Kidney (tissue), 14 donors: Measurements from ENCODE around the gene TEX54. TPM values are rescaled to one million over a fixed set of nuclear protein-coding genes. Genes with fewer than 3 reads are reported as not detected.

Experiments used
- DNase-seq, 5 donors: peaks; one replicate each; pipeline ENCODE4 v3.0.0-alpha.2; 2013 to 2020
- FAIRE-seq: peaks from 2 replicates; lab custom pipeline; 2012; peaks lifted over from hg19 to GRCh38; lab: Jason Lieb, UNC
- H3K27ac ChIP-seq, 2 donors: one replicate each; pipeline ENCODE4 v1.7.0; 2013; ENCODE audit warnings: low read depth in 2 of 2, low read length in 2 of 2, inconsistent platforms in 1 of 2
- H3K27me3 ChIP-seq: one replicate; pipeline ENCODE4 v1.7.1; 2013; ENCODE audit warnings: low read length, inconsistent platforms; ENCODE audit not compliant: control insufficient read depth, insufficient read depth
- H3K36me3 ChIP-seq, 3 donors: one replicate each; pipeline versions ENCODE4 v1.7.0 to v1.7.1; 2013; ENCODE audit warnings: low read length in 3 of 3, control low read depth in 1 of 3, inconsistent platforms in 1 of 3; ENCODE audit not compliant: insufficient read depth in 3 of 3, control insufficient read depth in 2 of 3
- H3K4me1 ChIP-seq, 3 donors: one replicate each; pipeline versions ENCODE4 v1.7.0 to v1.7.1; 2013; ENCODE audit warnings: low read length in 3 of 3, inconsistent platforms in 1 of 3, low read depth in 1 of 3; ENCODE audit not compliant: control insufficient read depth in 2 of 3, insufficient read depth in 2 of 3
- H3K4me3 ChIP-seq, 3 donors: one replicate each; pipeline versions ENCODE4 v1.7.0 to v1.8.1; 2013; ENCODE audit warnings: low read length in 3 of 3, control low read depth in 1 of 3, inconsistent platforms in 1 of 3
- H3K9ac ChIP-seq, 3 donors: one replicate each; pipeline versions ENCODE4 v1.7.0 to v1.7.1; 2013; ENCODE audit warnings: low read length in 3 of 3, control low read depth in 1 of 3, inconsistent platforms in 1 of 3
- H3K9me3 ChIP-seq, 3 donors: one replicate each; pipeline versions ENCODE4 v1.7.0 to v1.7.1; 2013; ENCODE audit warnings: low read length in 3 of 3, control low read depth in 1 of 3, inconsistent platforms in 1 of 3; ENCODE audit not compliant: control insufficient read depth in 2 of 3, insufficient read depth in 1 of 3
- intact Hi-C: fragments of 100-400 bp; cut with DNase I; formaldehyde crosslinking; loops from one replicate; pipeline ENCODE4 v1.11.1; 2022
- polyA plus RNA-seq: library from polyadenylated mRNA; stranded (reverse); fragments of 350-450 nt; fragmentation: Illumina TruSeq; extraction: RNeasy Lipid Tissue Mini Kit (QIAGEN cat#74804); gene quantifications from one replicate; pipeline ENCODE4 v1.2.3, GENCODE V29; 2014; ENCODE audit warnings: low read depth, low replicate concordance; ENCODE audit not compliant: insufficient read depth
- total RNA-seq: library from RNA; stranded (reverse); fragmentation: NEBNext Ultra II Directional; extraction: Animal tissue kit (Norgen Biotek cat#: 25700); gene quantifications from one replicate; pipeline ENCODE4 v1.2.1, GENCODE V29; 2021
- TF ChIP-seq, protein P1 (sequence below): IDR thresholded peaks from 3 replicates; pipeline ENCODE4 v1.5.1; 2012; ENCODE audit warnings: mild to moderate bottlenecking, moderate library complexity, borderline replicate concordance; ENCODE audit not compliant: insufficient read depth; ENCODE audit errors: extremely low read depth
- donor health status: control.
- donor health status: control.
- donor health status: control.
- donor health status: control.
- donor health status: control.
- donor health status: DM: yes; HTN: yes; CAD: no.
- donor health status: Normal renal cell carcinoma (clear cell type).

The TEX54 gene
- total and polyA plus RNA-seq, 2 donors from 2014 or later: not detected

DNA sequence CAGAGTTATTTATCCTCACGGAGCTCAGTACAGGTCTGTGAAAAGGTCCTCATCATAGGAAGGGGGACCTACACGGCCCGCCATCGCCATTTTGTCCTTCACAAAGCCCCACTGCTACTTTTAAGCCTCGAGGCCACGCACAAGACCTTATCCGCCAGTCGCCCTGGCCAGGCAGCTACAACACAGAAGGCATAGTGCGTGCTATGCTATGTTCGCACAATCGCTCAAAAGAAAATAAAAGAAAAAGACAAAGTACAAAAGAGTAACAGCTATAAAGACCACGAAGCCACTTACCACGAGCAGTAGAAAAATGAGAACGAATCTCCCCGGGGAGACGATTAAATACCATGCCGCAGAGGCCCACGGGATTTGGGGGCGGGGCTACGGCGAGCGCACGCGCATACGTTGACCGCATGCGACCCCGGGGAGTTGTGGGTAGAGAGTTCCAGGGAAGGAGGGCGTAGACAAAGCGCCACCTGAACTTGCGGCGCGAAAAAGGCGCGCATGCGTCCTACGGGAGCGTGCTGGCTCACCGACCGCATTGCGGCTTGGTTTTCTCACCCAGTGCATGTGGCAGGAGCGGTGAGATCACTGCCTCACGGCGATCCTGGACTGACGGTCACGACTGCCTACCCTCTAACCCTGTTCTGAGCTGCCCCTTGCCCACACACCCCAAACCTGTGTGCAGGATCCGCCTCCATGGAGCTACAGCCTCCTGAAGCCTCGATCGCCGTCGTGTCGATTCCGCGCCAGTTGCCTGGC is 23.1 kb upstream of the TEX54 start:
- TF ChIP-seq, protein P1, sequence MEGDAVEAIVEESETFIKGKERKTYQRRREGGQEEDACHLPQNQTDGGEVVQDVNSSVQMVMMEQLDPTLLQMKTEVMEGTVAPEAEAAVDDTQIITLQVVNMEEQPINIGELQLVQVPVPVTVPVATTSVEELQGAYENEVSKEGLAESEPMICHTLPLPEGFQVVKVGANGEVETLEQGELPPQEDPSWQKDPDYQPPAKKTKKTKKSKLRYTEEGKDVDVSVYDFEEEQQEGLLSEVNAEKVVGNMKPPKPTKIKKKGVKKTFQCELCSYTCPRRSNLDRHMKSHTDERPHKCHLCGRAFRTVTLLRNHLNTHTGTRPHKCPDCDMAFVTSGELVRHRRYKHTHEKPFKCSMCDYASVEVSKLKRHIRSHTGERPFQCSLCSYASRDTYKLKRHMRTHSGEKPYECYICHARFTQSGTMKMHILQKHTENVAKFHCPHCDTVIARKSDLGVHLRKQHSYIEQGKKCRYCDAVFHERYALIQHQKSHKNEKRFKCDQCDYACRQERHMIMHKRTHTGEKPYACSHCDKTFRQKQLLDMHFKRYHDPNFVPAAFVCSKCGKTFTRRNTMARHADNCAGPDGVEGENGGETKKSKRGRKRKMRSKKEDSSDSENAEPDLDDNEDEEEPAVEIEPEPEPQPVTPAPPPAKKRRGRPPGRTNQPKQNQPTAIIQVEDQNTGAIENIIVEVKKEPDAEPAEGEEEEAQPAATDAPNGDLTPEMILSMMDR: no peak
- Histone ChIP-seq H3K36me3 (peaks cover 18 to 28% (median 18%) of the 10 kb centered on the region in 3 donors), H3K9ac (peak overlapping the region; percentile 88 to 95 (median 90)), H3K4me3 (peak overlapping the region; percentile 89 to 99 (median 89)), H3K27me3 (no peaks in the 10 kb centered on the region), H3K4me1 (peaks cover 7 to 22% (median 9%) of the 10 kb centered on the region in 3 donors), H3K27ac (peak overlapping the region; percentile 30 to 71), H3K9me3 (no peaks in the 10 kb centered on the region)
- intact Hi-C loops: no loop called here
- peak; percentile 98 to 99 (median 99) for DNase-seq
- FAIRE-seq: peak; percentile 33

DNA sequence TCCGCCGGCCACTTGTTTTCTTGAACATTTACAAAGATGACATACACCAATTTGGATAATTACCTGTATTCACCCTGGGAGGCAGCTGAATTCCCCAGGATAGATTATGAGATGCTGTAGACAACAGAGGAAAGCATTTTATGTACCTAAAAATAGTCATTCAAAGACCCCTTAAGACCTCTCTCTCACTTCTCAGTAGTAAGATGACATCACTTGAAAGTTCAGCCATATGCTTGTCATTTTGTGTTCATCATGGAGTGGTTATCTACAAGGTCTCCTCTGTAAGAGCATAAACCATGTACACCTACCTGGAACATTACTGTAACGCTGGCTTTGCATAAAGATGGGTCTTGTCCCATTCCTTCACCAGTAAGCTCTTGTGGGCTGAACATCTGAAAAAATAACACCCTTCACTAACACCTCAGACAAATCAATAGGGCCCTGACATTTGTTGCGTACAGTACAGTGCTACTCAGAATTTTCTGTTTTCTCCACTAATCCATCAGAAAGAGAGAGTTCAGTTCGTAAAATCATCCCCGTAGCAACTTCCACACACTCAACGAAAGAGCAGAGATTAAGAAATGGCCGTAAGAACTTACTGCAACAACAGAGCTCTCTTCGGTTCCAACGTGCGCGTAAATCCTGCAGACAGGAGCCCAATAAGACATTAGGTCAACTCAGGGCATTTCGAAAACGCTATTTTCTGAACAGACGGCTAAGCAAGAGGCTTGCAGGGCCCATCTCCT is 22.4 kb upstream of the TEX54 start:
- Histone ChIP-seq H3K36me3 (peaks cover 18 to 28% (median 18%) of the 10 kb centered on the region in 3 donors), H3K9ac (peak overlapping the region; percentile 87 to 95 (median 90)), H3K4me3 (peak overlapping the region; percentile 89 to 99 (median 89)), H3K27me3 (no peaks in the 10 kb centered on the region), H3K9me3 (no peaks in the 10 kb centered on the region), H3K27ac (peak overlapping the region; percentile 30 to 71), H3K4me1 (peaks cover 7 to 22% (median 9%) of the 10 kb centered on the region in 3 donors)
- TF ChIP-seq, protein P1: no peak
- FAIRE-seq: no peak
- intact Hi-C loops: no loop called here
- DNase-seq: no peak

- H3K4me1 ChIP-seq: peaks cover 7 to 22% (median 9%) of the 10 kb centered on the region in 3 donors
- intact Hi-C loops: no loop called here
- FAIRE-seq: no peak
These were observed 21.6 kb upstream of the TEX54 start for GRCh38 chr11:62854013-62854824.

More at GRCh38 chr11:62854013-62854824, 21.6 kb upstream of the TEX54 start:
- Histone ChIP-seq H3K9ac (peak overlapping the region; percentile 87 to 95 (median 90)), H3K27ac (no peak overlapping the region), H3K9me3 (no peaks in the 10 kb centered on the region), H3K27me3 (no peaks in the 10 kb centered on the region), H3K36me3 (peaks cover 18 to 28% (median 18%) of the 10 kb centered on the region in 3 donors), H3K4me3 (peak overlapping the region; percentile 89 to 99 (median 89))
- TF ChIP-seq, protein P1: no peak
- DNase-seq: no peak
